Heart left ventricle (tissue), 13 donors: Measurements from ENCODE around the gene FAF1.

ENCODE experiments used
- POLR2A ChIP-seq, 2 donors: fragments of 450-650 bp; IDR thresholded peaks; one replicate each; pipeline ENCODE4 v1.6.1; 2017; ENCODE audit warnings: antibody characterized with exemption in 2 of 2, mild to moderate bottlenecking in 2 of 2, moderate library complexity in 2 of 2
- TF ChIP-seq, protein P1 (sequence below), 12 donors: fragments of 200-600 bp; sonication (generic) in 4 of 12; IDR thresholded peaks; one replicate each; pipeline versions ENCODE4 v1.5.0 to v1.8.0; 2018 to 2022; ENCODE audit warnings: antibody characterized with exemption in 12 of 12, mild to moderate bottlenecking in 5 of 12
- donor health status: ischemic (EF 13 %, LVEDD 7.1; RV severe dilation, severe dysfunction).
- donor health status: DM: no; HTN: yes; CAD: no.
- donor health status: DM: no; HTN: no; CAD: no.
- donor health status: ischemic (EF 25% LVEDD 6.9; RV normal size, moderate dysfunction).
- donor health status: ischemic (EF 25% LVEDD 5.7; RV mildly dilated, moderate dysfunction).
- donor health status: ischemic (EF 35%, LVEDD 5.7; RV mildly dilated, moderate dysfunction).
- donor health status: nonischemic (EF 11% LVEDD 7.7; RV severe dilation, severe dysfunction).
- donor health status: DM: yes; HTN: yes; CAD: no.
- donor health status: PGD.
- donor health status: ischemic (EF 29% LVEDD 5.4; RV normal size, mild dysfunction).
- donor health status: nonischemic (EF 23%, LVEDD 6.1; RV moderate dilation, normal function).

DNA sequence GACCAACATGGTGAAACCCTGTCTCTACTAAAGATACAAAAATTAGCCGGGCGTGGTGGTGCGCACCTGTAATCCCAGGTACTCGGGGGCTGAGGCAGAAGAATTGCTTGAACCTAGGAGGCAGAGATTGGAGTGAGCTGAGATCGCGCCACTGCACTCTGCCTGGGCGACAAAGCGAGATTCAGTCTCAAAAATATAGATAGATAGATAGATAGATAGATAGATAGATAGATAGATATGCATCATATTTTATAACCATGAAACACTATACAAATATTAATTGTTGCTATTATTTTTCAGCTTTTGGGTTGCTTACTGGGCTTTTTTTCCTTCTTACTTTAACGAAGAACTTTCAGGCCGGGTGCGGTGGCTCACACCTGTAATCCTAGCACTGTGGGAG, 4.8 kb upstream of the FAF1 start:
- TF ChIP-seq, protein P1, sequence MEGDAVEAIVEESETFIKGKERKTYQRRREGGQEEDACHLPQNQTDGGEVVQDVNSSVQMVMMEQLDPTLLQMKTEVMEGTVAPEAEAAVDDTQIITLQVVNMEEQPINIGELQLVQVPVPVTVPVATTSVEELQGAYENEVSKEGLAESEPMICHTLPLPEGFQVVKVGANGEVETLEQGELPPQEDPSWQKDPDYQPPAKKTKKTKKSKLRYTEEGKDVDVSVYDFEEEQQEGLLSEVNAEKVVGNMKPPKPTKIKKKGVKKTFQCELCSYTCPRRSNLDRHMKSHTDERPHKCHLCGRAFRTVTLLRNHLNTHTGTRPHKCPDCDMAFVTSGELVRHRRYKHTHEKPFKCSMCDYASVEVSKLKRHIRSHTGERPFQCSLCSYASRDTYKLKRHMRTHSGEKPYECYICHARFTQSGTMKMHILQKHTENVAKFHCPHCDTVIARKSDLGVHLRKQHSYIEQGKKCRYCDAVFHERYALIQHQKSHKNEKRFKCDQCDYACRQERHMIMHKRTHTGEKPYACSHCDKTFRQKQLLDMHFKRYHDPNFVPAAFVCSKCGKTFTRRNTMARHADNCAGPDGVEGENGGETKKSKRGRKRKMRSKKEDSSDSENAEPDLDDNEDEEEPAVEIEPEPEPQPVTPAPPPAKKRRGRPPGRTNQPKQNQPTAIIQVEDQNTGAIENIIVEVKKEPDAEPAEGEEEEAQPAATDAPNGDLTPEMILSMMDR (IDR thresholded peaks at IDR 0.05) = no peak
- TF ChIP-seq POLR2A (IDR thresholded peaks at IDR 0.05) = no peak
